ENCODE results near the gene ENTPD7.
"Not testable (repeated sequence)": the region's sequence is repeated elsewhere in the genome, so short reads cannot be mapped to it uniquely, and the experiment has no call there.

Gene ENTPD7

GRCh38 chr10:99659031-99659867, at the start of gene ENTPD7:
Gene ENTPD7 (plus strand): TSS chr10:99659509. CDS start chr10:99659957, 448 bp downstream.
- DNase-seq = peak; percentile 92

- no peak for DNase-seq
Observed at GRCh38 chr10:99610221-99610620, 49.1 kb upstream of the ENTPD7 start.

- no peak for DNase-seq
Observed at GRCh38 chr10:99611326-99611725, 48.0 kb upstream of the ENTPD7 start.

GRCh38 chr10:99612167-99612831, 47.0 kb upstream of the ENTPD7 start:
- DNase-seq = no peak

- no peak for DNase-seq
Observed at GRCh38 chr10:99615426-99615825, 43.9 kb upstream of the ENTPD7 start.

- no peak for DNase-seq
Observed at GRCh38 chr10:99617696-99618095, 41.6 kb upstream of the ENTPD7 start.

- DNase-seq = no peak
Observed at GRCh38 chr10:99619090-99619800, 40.1 kb upstream of the ENTPD7 start.

- DNase-seq = peak; percentile 96
Observed at GRCh38 chr10:99619851-99620710, 39.2 kb upstream of the ENTPD7 start, which contains the start of gene SLC25A28. Gene SLC25A28 (minus strand): TSS chr10:99620439. CDS start chr10:99620335, 104 bp downstream.

GRCh38 chr10:99620711-99621453, 38.4 kb upstream of the ENTPD7 start:
- DNase-seq = peak; percentile 61

- no peak for DNase-seq
Observed at GRCh38 chr10:99621454-99622251, 37.7 kb upstream of the ENTPD7 start.

- DNase-seq = no peak
Observed at GRCh38 chr10:99623919-99624318, 35.4 kb upstream of the ENTPD7 start.

GRCh38 chr10:99625124-99625523, 34.2 kb upstream of the ENTPD7 start:
- not testable (repeated sequence) for DNase-seq

- DNase-seq = no peak
Observed at GRCh38 chr10:99628923-99629624, 30.2 kb upstream of the ENTPD7 start.

GRCh38 chr10:99629625-99629978, 29.7 kb upstream of the ENTPD7 start:
- DNase-seq = no peak

- DNase-seq = no peak
Observed at GRCh38 chr10:99630433-99630832, 28.9 kb upstream of the ENTPD7 start.

- DNase-seq = no peak
Observed at GRCh38 chr10:99630991-99631390, 28.3 kb upstream of the ENTPD7 start.

- no peak for DNase-seq
Observed at GRCh38 chr10:99631496-99631895, 27.8 kb upstream of the ENTPD7 start.

GRCh38 chr10:99633832-99634231, 25.5 kb upstream of the ENTPD7 start:
- no peak for DNase-seq

GRCh38 chr10:99647601-99648151, 11.6 kb upstream of the ENTPD7 start:
- no peak for DNase-seq

GRCh38 chr10:99648717-99649116, 10.6 kb upstream of the ENTPD7 start:
- no peak for DNase-seq

All from NCI-H1105 (cell line).